Mammary epithelial cell (primary cell): ENCODE data around the gene CHRM4.

Source experiments
- EZH2 ChIP-seq: IDR thresholded peaks from 2 replicates; pipeline ENCODE4 v1.6.1; 2012; ENCODE audit warnings: low read length, inconsistent platforms, borderline replicate concordance
- TF ChIP-seq, protein P1 (sequence below), 2 donors: IDR thresholded peaks in 1 of 2; conservative IDR thresholded peaks in 1 of 2; 2 replicates each; pipeline ENCODE4 v1.5.1; 2011 to 2012; ENCODE audit warnings: inconsistent platforms in 2 of 2, low read length in 2 of 2, mild to moderate bottlenecking in 2 of 2, control low read depth in 1 of 2, low read depth in 1 of 2; ENCODE audit not compliant: insufficient read depth in 1 of 2; ENCODE audit errors: extremely low read depth in 1 of 2

DNA sequence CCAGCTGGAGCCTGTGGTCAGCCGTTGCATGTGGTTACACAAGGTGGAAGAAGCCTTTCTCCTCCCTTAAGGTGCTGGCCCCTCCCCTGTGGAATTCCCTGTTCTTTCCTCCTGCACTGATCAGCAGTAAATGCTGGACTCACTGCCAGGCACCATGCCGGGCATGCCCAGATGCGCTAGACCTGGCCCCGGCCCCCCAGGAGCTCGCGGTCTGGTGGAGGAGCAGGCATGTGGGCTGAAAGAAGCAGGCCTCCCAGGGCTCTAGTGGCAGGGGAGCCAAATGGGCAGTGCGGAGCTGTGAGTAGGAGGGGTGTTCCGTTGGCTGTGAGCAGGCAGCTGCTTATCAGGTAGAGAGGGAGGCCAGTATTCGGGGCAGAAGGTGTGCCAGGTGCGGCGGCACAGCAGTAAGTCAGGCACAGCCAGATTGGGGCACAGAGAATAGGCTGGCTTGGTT, 34.1 kb downstream of the CHRM4 start:
- TF ChIP-seq, protein P1, sequence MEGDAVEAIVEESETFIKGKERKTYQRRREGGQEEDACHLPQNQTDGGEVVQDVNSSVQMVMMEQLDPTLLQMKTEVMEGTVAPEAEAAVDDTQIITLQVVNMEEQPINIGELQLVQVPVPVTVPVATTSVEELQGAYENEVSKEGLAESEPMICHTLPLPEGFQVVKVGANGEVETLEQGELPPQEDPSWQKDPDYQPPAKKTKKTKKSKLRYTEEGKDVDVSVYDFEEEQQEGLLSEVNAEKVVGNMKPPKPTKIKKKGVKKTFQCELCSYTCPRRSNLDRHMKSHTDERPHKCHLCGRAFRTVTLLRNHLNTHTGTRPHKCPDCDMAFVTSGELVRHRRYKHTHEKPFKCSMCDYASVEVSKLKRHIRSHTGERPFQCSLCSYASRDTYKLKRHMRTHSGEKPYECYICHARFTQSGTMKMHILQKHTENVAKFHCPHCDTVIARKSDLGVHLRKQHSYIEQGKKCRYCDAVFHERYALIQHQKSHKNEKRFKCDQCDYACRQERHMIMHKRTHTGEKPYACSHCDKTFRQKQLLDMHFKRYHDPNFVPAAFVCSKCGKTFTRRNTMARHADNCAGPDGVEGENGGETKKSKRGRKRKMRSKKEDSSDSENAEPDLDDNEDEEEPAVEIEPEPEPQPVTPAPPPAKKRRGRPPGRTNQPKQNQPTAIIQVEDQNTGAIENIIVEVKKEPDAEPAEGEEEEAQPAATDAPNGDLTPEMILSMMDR (conservative IDR thresholded peaks at IDR 0.05 in 1 of 2, IDR thresholded peaks at IDR 0.05 in 1 of 2; ENCODE audit: extremely low read depth in 1 of 2, insufficient read depth in 1 of 2, low read depth in 1 of 2, low read length in 2 of 2) = no peak
- TF ChIP-seq EZH2 = no peak
